H1 (cell line): ENCODE data around the gene APOO. TPM values are rescaled to one million over a fixed set of nuclear protein-coding genes. Genes with fewer than 3 reads are reported as not detected.

Experiments used
- CTBP2 ChIP-seq: IDR thresholded peaks from 2 replicates; pipeline ENCODE4 v1.7.0; 2011; ENCODE audit warnings: borderline replicate concordance, mild to moderate bottlenecking, moderate library complexity, mixed read lengths, low read length; ENCODE audit not compliant: insufficient read depth, insufficient read length
- EZH2 ChIP-seq: fragments of 200-600 bp; sonication (generic); IDR thresholded peaks from 2 replicates; pipeline ENCODE4 v1.7.1; 2012; ENCODE audit warnings: low read depth, mild to moderate bottlenecking, moderate library complexity, low read length, inconsistent platforms; ENCODE audit not compliant: severe bottlenecking
- FOSL1 ChIP-seq: IDR thresholded peaks from 2 replicates; pipeline ENCODE4 v1.6.1; 2011; ENCODE audit warnings: mild to moderate bottlenecking, low read depth, low read length, moderate library complexity; ENCODE audit not compliant: insufficient read depth
- TEAD4 ChIP-seq: IDR thresholded peaks from 2 replicates; pipeline ENCODE4 v1.6.1; 2012; ENCODE audit warnings: low read depth, low read length, inconsistent platforms, mixed read lengths
- YY1 ChIP-seq: IDR thresholded peaks from 2 replicates; pipeline ENCODE4 v1.6.1; 2011; ENCODE audit warnings: low read depth, mild to moderate bottlenecking, low read length
- ZNF274 ChIP-seq: IDR thresholded peaks from 2 replicates; pipeline ENCODE4 v1.7.0; 2012; ENCODE audit warnings: low read length, borderline replicate concordance; ENCODE audit errors: extremely low read depth
- polyA plus RNA-seq, 7 experiments: library from polyadenylated mRNA; depleted of rRNA in 3 of 7; stranded (reverse) in 5 of 7; unstranded in 2 of 7; fragments of >200 nt in 5 of 7; fragments of 200-250 nt in 2 of 7; gene quantifications; 1 replicate in 5 of 7; 2 replicates in 1 of 7; 4 replicates in 1 of 7; pipeline versions ENCODE4 v1.2.1 to v1.2.3, GENCODE V29; 2011 to 2013; ENCODE audit warnings: missing spikeins in 2 of 7, mixed read lengths in 2 of 7
- total RNA-seq: library from RNA; stranded (reverse); fragmentation: NEBNext Ultra II Directional; extraction: Animal tissue kit (Norgen Biotek cat#: 25700); gene quantifications from 2 replicates; pipeline ENCODE4 v1.2.1, GENCODE V29; 2021
- TF ChIP-seq, protein P1 (sequence below): fragments of 300-600 bp; sonication (generic); IDR thresholded peaks from 2 replicates; pipeline ENCODE4 v1.7.1; 2012; ENCODE audit warnings: low read length, moderate library complexity, mild to moderate bottlenecking, inconsistent platforms; ENCODE audit not compliant: insufficient replicate concordance
- TF ChIP-seq, protein P2 (sequence below): IDR thresholded peaks from 2 replicates; pipeline ENCODE4 v1.6.1; 2012; ENCODE audit warnings: inconsistent platforms

The APOO gene
- total and polyA plus RNA-seq, 2 of the 8 experiments (the other 6 are each of a cell fraction or from before 2014, with no cell fraction given) = 25.7 to 45.0 TPM

DNA sequence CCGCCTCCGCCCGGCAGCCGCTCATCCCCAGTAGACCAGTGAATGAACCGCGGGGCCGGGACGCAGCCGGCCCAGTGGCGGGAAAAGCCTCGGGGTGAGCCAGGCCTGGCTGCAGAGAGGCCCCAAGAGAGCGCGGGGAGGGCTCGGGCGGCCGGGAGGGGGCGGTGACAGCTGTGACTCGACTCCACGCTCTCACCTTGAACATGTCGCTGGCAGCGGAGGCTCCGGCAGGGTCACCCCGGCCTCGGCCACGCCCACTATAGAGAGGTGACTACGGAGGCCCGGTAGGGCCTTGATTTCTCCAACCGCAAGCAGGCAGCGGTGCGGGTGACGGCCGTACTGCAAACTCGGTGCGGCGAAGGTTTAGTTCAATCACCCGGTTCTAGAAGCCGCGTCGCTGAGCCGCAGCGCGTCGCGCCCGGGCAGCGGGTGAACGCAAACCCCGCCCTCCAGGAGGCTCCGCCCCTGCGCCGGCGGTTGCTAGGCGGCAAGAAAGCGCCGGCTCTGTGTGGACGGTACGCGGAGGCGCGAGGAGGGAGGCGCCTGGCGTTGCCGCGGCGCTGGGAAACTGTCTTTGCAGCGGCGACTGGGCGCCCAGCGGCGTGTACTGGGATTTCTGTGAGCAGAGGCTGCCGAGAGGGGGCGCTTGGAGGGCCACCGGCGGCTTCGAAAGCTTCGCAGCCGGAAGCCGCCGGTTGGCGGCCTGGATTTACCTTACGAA, at the start of gene APOO, which contains the start of gene CXorf58 (continued):
- TF ChIP-seq ZNF274 = no peak
- TF ChIP-seq FOSL1 = no peak
- TF ChIP-seq, protein P1, sequence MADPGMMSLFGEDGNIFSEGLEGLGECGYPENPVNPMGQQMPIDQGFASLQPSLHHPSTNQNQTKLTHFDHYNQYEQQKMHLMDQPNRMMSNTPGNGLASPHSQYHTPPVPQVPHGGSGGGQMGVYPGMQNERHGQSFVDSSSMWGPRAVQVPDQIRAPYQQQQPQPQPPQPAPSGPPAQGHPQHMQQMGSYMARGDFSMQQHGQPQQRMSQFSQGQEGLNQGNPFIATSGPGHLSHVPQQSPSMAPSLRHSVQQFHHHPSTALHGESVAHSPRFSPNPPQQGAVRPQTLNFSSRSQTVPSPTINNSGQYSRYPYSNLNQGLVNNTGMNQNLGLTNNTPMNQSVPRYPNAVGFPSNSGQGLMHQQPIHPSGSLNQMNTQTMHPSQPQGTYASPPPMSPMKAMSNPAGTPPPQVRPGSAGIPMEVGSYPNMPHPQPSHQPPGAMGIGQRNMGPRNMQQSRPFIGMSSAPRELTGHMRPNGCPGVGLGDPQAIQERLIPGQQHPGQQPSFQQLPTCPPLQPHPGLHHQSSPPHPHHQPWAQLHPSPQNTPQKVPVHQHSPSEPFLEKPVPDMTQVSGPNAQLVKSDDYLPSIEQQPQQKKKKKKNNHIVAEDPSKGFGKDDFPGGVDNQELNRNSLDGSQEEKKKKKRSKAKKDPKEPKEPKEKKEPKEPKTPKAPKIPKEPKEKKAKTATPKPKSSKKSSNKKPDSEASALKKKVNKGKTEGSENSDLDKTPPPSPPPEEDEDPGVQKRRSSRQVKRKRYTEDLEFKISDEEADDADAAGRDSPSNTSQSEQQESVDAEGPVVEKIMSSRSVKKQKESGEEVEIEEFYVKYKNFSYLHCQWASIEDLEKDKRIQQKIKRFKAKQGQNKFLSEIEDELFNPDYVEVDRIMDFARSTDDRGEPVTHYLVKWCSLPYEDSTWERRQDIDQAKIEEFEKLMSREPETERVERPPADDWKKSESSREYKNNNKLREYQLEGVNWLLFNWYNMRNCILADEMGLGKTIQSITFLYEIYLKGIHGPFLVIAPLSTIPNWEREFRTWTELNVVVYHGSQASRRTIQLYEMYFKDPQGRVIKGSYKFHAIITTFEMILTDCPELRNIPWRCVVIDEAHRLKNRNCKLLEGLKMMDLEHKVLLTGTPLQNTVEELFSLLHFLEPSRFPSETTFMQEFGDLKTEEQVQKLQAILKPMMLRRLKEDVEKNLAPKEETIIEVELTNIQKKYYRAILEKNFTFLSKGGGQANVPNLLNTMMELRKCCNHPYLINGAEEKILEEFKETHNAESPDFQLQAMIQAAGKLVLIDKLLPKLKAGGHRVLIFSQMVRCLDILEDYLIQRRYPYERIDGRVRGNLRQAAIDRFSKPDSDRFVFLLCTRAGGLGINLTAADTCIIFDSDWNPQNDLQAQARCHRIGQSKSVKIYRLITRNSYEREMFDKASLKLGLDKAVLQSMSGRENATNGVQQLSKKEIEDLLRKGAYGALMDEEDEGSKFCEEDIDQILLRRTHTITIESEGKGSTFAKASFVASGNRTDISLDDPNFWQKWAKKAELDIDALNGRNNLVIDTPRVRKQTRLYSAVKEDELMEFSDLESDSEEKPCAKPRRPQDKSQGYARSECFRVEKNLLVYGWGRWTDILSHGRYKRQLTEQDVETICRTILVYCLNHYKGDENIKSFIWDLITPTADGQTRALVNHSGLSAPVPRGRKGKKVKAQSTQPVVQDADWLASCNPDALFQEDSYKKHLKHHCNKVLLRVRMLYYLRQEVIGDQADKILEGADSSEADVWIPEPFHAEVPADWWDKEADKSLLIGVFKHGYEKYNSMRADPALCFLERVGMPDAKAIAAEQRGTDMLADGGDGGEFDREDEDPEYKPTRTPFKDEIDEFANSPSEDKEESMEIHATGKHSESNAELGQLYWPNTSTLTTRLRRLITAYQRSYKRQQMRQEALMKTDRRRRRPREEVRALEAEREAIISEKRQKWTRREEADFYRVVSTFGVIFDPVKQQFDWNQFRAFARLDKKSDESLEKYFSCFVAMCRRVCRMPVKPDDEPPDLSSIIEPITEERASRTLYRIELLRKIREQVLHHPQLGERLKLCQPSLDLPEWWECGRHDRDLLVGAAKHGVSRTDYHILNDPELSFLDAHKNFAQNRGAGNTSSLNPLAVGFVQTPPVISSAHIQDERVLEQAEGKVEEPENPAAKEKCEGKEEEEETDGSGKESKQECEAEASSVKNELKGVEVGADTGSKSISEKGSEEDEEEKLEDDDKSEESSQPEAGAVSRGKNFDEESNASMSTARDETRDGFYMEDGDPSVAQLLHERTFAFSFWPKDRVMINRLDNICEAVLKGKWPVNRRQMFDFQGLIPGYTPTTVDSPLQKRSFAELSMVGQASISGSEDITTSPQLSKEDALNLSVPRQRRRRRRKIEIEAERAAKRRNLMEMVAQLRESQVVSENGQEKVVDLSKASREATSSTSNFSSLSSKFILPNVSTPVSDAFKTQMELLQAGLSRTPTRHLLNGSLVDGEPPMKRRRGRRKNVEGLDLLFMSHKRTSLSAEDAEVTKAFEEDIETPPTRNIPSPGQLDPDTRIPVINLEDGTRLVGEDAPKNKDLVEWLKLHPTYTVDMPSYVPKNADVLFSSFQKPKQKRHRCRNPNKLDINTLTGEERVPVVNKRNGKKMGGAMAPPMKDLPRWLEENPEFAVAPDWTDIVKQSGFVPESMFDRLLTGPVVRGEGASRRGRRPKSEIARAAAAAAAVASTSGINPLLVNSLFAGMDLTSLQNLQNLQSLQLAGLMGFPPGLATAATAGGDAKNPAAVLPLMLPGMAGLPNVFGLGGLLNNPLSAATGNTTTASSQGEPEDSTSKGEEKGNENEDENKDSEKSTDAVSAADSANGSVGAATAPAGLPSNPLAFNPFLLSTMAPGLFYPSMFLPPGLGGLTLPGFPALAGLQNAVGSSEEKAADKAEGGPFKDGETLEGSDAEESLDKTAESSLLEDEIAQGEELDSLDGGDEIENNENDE = no peak
- no peak for TF ChIP-seq YY1
- no peak for TF ChIP-seq CTBP2
- TF ChIP-seq EZH2 = no peak
- TF ChIP-seq, protein P2, sequence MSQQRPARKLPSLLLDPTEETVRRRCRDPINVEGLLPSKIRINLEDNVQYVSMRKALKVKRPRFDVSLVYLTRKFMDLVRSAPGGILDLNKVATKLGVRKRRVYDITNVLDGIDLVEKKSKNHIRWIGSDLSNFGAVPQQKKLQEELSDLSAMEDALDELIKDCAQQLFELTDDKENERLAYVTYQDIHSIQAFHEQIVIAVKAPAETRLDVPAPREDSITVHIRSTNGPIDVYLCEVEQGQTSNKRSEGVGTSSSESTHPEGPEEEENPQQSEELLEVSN = 0 out of 2 replicates have a peak, but pooled peaks have one; percentile 21
- TF ChIP-seq TEAD4 = no peak
